Activated T-helper 2 cell treated with anti-CD3 and anti-CD28 coated beads, Interferon-gamma antibody, Interleukin-2, Interleukin-4, amounts not matched to agents 10 μg/mL and 5 μg/mL and 100 μg/mL, durations not matched to agents 14 hours and 24 hours and 36 hours (primary cell): Measurements from ENCODE around the gene CMIP. TPM values are rescaled to one million over a fixed set of nuclear protein-coding genes. Genes with fewer than 3 reads are reported as not detected.

Experiments used
- DNase-seq: peaks from one replicate; pipeline ENCODE4 v3.0.0; 2021; ENCODE audit warnings: low spot score
- H3K27ac Mint-ChIP-seq: one replicate; pipeline ENCODE4 v1.8.0; 2021; ENCODE audit warnings: mixed read lengths
- H3K27me3 Mint-ChIP-seq: one replicate; pipeline ENCODE4 v1.8.0; 2021; ENCODE audit warnings: low read depth, mixed read lengths
- H3K36me3 Mint-ChIP-seq: one replicate; pipeline ENCODE4 v1.8.0; 2021; ENCODE audit warnings: low read depth, mixed read lengths
- H3K4me1 Mint-ChIP-seq: one replicate; pipeline ENCODE4 v1.8.0; 2021; ENCODE audit warnings: low read depth, mixed read lengths
- H3K4me3 Mint-ChIP-seq: one replicate; pipeline ENCODE4 v1.8.0; 2021; ENCODE audit warnings: low read depth, mild to moderate bottlenecking, moderate library complexity, mixed read lengths
- H3K9me3 Mint-ChIP-seq: one replicate; pipeline ENCODE4 v1.8.0; 2021; ENCODE audit warnings: mixed read lengths
- intact Hi-C: fragments of 100-400 bp; cut with micrococcal nuclease; formaldehyde crosslinking; loops from one replicate; pipeline ENCODE4 v1.15.1; 2023
- total RNA-seq: library from RNA; stranded (reverse); gene quantifications from 2 replicates; pipeline ENCODE4 v1.2.3, GENCODE V29; 2022

Gene CMIP
- total RNA-seq, 1 donor from 2014 or later, result 68.0 TPM

- H3K4me3 Mint-ChIP-seq, result no peak overlapping the region
- peaks cover 66% of the 10 kb centered on the region for H3K4me1 Mint-ChIP-seq
- H3K9me3 Mint-ChIP-seq, result peaks cover 12% of the 10 kb centered on the region
- intact Hi-C loops, result no loop called here
- H3K27ac Mint-ChIP-seq, result peak overlapping the region; percentile 92
- H3K27me3 Mint-ChIP-seq, result no peaks in the 10 kb centered on the region
- peaks cover 44% of the 10 kb centered on the region for H3K36me3 Mint-ChIP-seq
- DNase-seq, result no peak
These were observed 8.6 kb downstream of the CMIP start for GRCh38 chr16:81453091-81453728.

GRCh38 chr16:81454044-81454443 is 9.4 kb downstream of the CMIP start:
- peaks cover 49% of the 10 kb centered on the region for H3K36me3 Mint-ChIP-seq
- H3K27me3 Mint-ChIP-seq, result no peaks in the 10 kb centered on the region
- intact Hi-C loops, result no loop called here
- no peak for DNase-seq
- H3K4me3 Mint-ChIP-seq, result no peak overlapping the region
- H3K27ac Mint-ChIP-seq, result no peak overlapping the region
- H3K4me1 Mint-ChIP-seq, result peaks cover 65% of the 10 kb centered on the region
- H3K9me3 Mint-ChIP-seq, result peaks cover 12% of the 10 kb centered on the region

- Mint-ChIP-seq H3K9me3 (peaks cover 12% of the 10 kb centered on the region), H3K4me1 (peaks cover 57% of the 10 kb centered on the region), H3K4me3 (no peak overlapping the region), H3K27ac (peak overlapping the region; percentile 0), H3K36me3 (peaks cover 54% of the 10 kb centered on the region), H3K27me3 (no peaks in the 10 kb centered on the region)
- no peak for DNase-seq
- intact Hi-C loops, result no loop called here
These were observed 10.4 kb downstream of the CMIP start for GRCh38 chr16:81455006-81455405.

GRCh38 chr16:81455720-81456494 is 11.3 kb downstream of the CMIP start:
- Mint-ChIP-seq H3K27me3 (no peaks in the 10 kb centered on the region), H3K4me3 (no peak overlapping the region), H3K4me1 (peaks cover 54% of the 10 kb centered on the region), H3K27ac (no peak overlapping the region), H3K36me3 (peaks cover 54% of the 10 kb centered on the region), H3K9me3 (peaks cover 6% of the 10 kb centered on the region)
- DNase-seq, result no peak
- intact Hi-C loops, result no loop called here

GRCh38 chr16:81456523-81457325 is 12.1 kb downstream of the CMIP start:
- H3K27me3 Mint-ChIP-seq, result no peaks in the 10 kb centered on the region
- peak overlapping the region; percentile 19 for H3K27ac Mint-ChIP-seq
- H3K4me3 Mint-ChIP-seq, result no peak overlapping the region
- H3K4me1 Mint-ChIP-seq, result peaks cover 52% of the 10 kb centered on the region
- intact Hi-C loops, result no loop called here
- peaks cover 53% of the 10 kb centered on the region for H3K36me3 Mint-ChIP-seq
- DNase-seq, result no peak
- H3K9me3 Mint-ChIP-seq, result no peaks in the 10 kb centered on the region

GRCh38 chr16:81457326-81458133 is 12.9 kb downstream of the CMIP start:
- intact Hi-C loops, result no loop called here
- peak overlapping the region; percentile 19 for H3K27ac Mint-ChIP-seq
- H3K9me3 Mint-ChIP-seq, result no peaks in the 10 kb centered on the region
- no peak overlapping the region for H3K4me3 Mint-ChIP-seq
- H3K4me1 Mint-ChIP-seq, result peaks cover 50% of the 10 kb centered on the region
- H3K27me3 Mint-ChIP-seq, result no peaks in the 10 kb centered on the region
- DNase-seq, result no peak
- H3K36me3 Mint-ChIP-seq, result peaks cover 53% of the 10 kb centered on the region

- Mint-ChIP-seq H3K4me3 (no peak overlapping the region), H3K36me3 (peaks cover 56% of the 10 kb centered on the region), H3K9me3 (no peaks in the 10 kb centered on the region), H3K4me1 (peaks cover 46% of the 10 kb centered on the region), H3K27me3 (no peaks in the 10 kb centered on the region), H3K27ac (peak overlapping the region; percentile 15)
- intact Hi-C loops, result no loop called here
- DNase-seq, result no peak
These were observed 13.6 kb downstream of the CMIP start for GRCh38 chr16:81458149-81458669.

- H3K27ac Mint-ChIP-seq, result no peak overlapping the region
- DNase-seq, result no peak
- H3K36me3 Mint-ChIP-seq, result peaks cover 57% of the 10 kb centered on the region
- no peak overlapping the region for H3K4me3 Mint-ChIP-seq
- H3K4me1 Mint-ChIP-seq, result peaks cover 45% of the 10 kb centered on the region
- no peaks in the 10 kb centered on the region for H3K27me3 Mint-ChIP-seq
- H3K9me3 Mint-ChIP-seq, result no peaks in the 10 kb centered on the region
- intact Hi-C loops, result no loop called here
These were observed 14.4 kb downstream of the CMIP start for GRCh38 chr16:81458827-81459598.

GRCh38 chr16:81460075-81460474 is 15.5 kb downstream of the CMIP start:
- Mint-ChIP-seq H3K9me3 (no peaks in the 10 kb centered on the region), H3K4me3 (no peak overlapping the region), H3K27ac (no peak overlapping the region), H3K4me1 (peaks cover 47% of the 10 kb centered on the region), H3K27me3 (no peaks in the 10 kb centered on the region), H3K36me3 (peaks cover 65% of the 10 kb centered on the region)
- intact Hi-C loops, result no loop called here
- DNase-seq, result no peak

GRCh38 chr16:81461243-81461642 is 16.6 kb downstream of the CMIP start:
- Mint-ChIP-seq H3K27ac (no peak overlapping the region), H3K4me3 (no peak overlapping the region), H3K4me1 (peaks cover 48% of the 10 kb centered on the region), H3K9me3 (no peaks in the 10 kb centered on the region), H3K27me3 (no peaks in the 10 kb centered on the region), H3K36me3 (peaks cover 66% of the 10 kb centered on the region)
- no peak for DNase-seq
- intact Hi-C loops, result no loop called here

GRCh38 chr16:81461766-81462165 is 17.2 kb downstream of the CMIP start:
- H3K4me1 Mint-ChIP-seq, result peaks cover 50% of the 10 kb centered on the region
- H3K36me3 Mint-ChIP-seq, result peaks cover 61% of the 10 kb centered on the region
- no peaks in the 10 kb centered on the region for H3K27me3 Mint-ChIP-seq
- no peaks in the 10 kb centered on the region for H3K9me3 Mint-ChIP-seq
- no peak for DNase-seq
- intact Hi-C loops, result no loop called here
- H3K27ac Mint-ChIP-seq, result no peak overlapping the region
- no peak overlapping the region for H3K4me3 Mint-ChIP-seq
